IPS-11a (cell line): ENCODE measurements around the gene GPC1.

Source experiments
- H3K4me3 ChIP-seq: one replicate; pipeline ENCODE4 v1.5.1; 2013; ENCODE audit warnings: low read depth, low read length, control low read depth

Gene GPC1

GRCh38 chr2:240429341-240429871 is 6.1 kb upstream of the GPC1 start:
- no peak overlapping the region for H3K4me3 ChIP-seq

- no peak overlapping the region for H3K4me3 ChIP-seq
Observed at GRCh38 chr2:240429872-240430491, 5.5 kb upstream of the GPC1 start.

DNA sequence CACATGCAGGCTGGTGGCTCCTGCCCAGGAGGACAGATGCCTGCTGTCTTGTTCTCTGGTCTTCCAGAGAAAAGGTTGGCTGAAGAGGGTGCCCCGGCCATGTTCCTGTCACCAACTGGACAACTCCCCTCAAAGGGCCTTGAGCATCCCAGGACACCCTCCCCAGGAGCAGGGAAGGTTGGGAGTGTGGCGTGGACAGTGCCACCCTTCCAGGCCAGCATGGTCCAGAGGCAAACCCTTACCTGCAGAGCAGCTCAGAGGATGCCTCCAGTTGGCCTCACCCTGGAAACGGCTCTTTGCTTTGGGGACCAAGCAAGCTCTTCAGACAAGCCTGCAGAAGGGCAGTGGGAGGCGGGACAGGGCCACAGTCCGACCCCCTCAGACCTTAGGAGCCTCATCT is 4.9 kb upstream of the GPC1 start:
- no peak overlapping the region for H3K4me3 ChIP-seq

DNA sequence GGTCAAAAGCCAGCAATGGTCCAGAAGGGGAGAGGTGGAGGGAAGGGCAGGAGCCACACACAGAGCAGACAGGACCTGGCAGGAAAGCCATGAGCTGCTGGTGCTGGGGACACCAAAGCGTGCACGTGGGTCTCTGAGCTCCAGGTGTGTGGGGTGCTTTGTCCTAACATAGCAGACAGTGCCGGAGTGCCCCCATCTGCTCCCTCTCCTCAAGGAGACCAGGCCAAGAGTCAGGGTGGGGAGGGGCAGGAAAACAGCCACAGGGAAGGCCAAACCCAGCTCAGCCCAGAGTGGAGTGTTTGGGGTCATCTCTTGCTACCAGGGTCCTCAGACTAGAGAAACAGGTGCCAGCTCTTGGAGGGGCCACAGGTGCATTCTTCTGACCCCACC is 4.2 kb upstream of the GPC1 start:
- no peak overlapping the region for H3K4me3 ChIP-seq

- no peak overlapping the region for H3K4me3 ChIP-seq
Observed at GRCh38 chr2:240431661-240432424, 3.6 kb upstream of the GPC1 start.

- no peak overlapping the region for H3K4me3 ChIP-seq
Observed at GRCh38 chr2:240432430-240432819, 3.0 kb upstream of the GPC1 start.

DNA sequence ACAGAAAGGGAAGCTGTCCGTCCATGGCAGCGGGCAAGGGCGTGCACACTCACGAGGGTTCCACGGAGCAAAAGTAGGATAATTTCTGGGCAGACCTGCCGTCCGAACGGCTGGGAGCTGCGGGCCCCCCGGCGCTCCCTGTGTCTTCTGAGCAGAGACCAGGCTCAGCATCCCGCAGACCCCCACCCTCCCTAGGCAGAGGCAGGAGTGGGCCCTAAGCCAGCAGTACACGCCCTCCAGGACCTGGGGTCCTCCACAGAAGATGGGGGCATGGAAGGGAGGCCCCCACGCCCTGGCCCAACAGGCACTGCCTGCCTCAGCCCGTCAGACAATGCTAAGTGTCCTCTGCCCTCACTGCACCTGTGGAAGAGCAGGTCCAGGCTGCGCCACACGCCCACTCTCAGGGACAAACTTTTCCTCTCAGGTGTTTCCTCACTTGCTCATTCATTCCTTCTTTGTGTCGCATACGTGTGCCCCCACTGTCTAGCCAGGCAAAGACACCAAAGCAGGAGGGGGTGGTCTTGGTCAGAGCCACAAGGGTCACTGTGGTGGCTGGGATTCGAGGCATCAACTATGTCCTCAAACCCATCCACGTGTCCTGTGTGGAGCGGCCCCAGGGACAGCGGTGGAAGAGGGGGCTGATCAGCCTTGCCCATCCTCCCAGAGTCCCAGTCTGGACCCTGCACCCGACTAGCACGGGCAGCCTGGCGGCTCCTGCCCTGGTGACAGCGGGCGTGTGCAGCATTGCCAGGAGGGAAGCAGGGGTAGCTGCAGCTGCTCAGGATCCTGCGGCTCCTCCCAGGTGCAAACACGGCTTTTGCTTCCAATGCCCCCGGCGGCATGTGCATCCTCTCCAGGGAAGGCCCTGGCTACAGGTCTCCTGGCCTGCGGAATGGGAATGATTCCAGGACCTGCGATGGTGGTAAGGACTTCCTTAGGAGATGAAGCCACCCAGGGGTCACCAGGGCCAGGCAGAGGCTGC is 2.4 kb upstream of the GPC1 start:
- no peak overlapping the region for H3K4me3 ChIP-seq

GRCh38 chr2:240433973-240434727 is 1.3 kb upstream of the GPC1 start:
- H3K4me3 ChIP-seq: peak overlapping the region; percentile 57

- H3K4me3 ChIP-seq: peak overlapping the region; percentile 57
Observed at GRCh38 chr2:240434728-240435456, 571 bp upstream of the GPC1 start.

DNA sequence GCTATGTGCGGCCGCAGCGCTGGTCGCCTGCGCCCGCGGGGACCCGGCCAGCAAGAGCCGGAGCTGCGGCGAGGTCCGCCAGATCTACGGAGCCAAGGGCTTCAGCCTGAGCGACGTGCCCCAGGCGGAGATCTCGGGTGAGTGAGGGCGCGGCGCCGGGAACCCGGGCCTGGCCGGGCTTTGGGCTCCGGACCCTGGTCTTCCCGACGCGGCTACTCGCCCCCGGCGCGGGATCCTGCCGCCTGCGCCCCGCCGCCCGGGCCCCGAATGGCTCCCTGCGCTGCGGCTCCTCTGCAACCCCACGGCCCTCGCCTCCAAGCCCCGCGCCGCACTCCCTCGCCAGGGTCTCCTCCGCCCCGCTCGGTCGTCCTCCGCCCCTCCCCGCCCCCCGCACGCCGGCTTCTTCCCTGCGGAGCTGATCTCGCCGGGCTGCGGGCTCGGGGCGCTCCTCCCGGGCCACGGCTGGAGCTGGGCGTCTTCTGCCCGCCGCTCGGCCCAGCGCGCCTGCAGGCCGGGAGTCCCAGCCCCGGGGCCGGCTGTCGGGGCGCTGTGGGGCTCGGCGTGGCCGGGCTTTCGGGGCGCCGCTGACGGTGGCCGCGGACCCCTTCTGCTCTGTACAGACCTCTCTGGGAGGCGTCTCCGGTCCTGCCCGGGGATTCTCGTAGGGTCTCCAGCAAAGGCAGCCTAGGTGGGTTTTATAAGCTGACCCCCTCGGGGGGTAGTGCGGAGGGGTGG is 652 bp downstream of the GPC1 start:
- peak overlapping the region; percentile 43 for H3K4me3 ChIP-seq

DNA sequence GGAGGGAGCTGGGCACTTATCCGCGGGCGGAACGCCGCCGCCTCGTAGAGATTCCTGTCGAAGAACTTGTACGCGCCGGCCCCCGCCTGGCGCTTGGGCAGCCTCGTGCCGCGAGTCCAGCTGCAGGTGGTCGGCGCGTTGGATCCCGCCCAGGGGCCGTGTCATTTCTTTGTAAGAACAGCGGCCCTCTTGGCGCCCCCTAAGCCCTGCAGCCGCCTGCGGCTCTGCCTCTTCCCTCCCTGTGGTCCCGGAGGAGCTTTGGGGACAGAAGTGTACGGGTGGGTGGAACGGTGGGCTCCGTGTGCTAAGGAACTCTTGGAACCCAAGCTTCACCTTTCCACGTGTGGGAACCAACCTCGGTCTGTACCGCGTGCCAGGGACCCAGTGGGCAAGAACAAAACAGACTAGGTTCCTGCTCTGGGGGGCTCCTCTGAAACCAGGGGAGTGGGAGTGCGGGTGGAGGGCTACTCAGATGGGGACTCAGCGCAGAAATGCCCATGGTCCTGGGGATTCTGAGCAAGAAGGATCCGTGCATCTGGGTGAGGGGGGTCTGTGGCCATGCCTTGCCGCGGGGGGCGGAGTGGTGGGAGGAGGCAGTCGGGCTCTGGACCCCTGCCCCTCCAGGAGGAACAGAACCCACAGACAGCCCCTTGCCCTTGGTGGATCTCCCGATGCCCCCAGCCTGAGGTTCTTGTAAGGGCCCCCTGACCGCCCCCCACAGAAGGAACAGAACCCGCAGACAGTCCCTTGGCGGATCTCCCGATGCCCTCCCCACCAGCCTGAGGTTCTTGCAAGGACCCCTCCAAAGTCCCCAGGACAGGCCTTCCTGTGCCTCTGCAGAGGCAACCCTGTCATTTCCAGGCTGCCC is 1.5 kb downstream of the GPC1 start:
- H3K4me3 ChIP-seq: peak overlapping the region; percentile 43

GRCh38 chr2:240437551-240437860 is 2.0 kb downstream of the GPC1 start:
- H3K4me3 ChIP-seq: no peak overlapping the region

- H3K4me3 ChIP-seq: no peak overlapping the region
Observed at GRCh38 chr2:240437861-240438809, 2.7 kb downstream of the GPC1 start.

- H3K4me3 ChIP-seq: no peak overlapping the region
Observed at GRCh38 chr2:240438810-240439697, 3.6 kb downstream of the GPC1 start.

GRCh38 chr2:240439698-240440151 is 4.3 kb downstream of the GPC1 start:
- H3K4me3 ChIP-seq: no peak overlapping the region

DNA sequence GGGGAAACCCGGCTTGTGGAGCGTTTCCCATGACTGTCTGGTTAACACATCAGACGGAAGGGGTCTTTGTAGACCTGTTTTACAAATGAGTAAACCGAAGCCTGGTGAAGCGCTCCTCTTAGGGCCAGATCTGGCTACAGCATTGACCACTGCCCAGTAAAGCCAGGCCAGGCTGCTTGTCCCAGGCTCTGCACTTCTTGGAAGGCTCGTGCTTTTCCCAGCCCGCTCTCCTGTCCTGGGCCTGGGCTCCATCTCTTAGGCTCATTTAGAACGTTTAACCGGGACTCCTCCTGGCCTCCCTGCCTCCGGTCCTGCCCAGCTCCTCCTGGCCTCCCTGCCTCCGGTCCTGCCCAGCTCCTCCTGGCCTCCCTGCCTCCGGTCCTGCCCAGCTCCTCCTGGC is 4.8 kb downstream of the GPC1 start:
- H3K4me3 ChIP-seq: no peak overlapping the region
